Effector memory CD8-positive, alpha-beta T cell (primary cell): ENCODE data around the gene WDFY2.

ENCODE experiments used
- ATAC-seq: fragments of 150-1000 bp; cut with Tn5 transposase; replicated peaks from 2 replicates; pipeline ENCODE4 v1.10.0; 2021; ENCODE audit warnings: mild to moderate bottlenecking, moderate library complexity
- DNase-seq, 3 experiments: peaks; one replicate each; pipeline ENCODE4 v3.0.0; 2021
- H3K27ac Mint-ChIP-seq, 2 donors: one replicate each; pipeline ENCODE4 v1.8.0; 2022; ENCODE audit warnings: mild to moderate bottlenecking in 2 of 2, mixed read lengths in 2 of 2, moderate library complexity in 2 of 2
- H3K27me3 Mint-ChIP-seq, 2 donors: one replicate each; pipeline ENCODE4 v1.8.0; 2022; ENCODE audit warnings: mixed read lengths in 2 of 2
- H3K36me3 Mint-ChIP-seq: one replicate; pipeline ENCODE4 v1.8.0; 2022; ENCODE audit warnings: mild to moderate bottlenecking, moderate library complexity, mixed read lengths; ENCODE audit not compliant: insufficient read depth
- H3K4me1 Mint-ChIP-seq, 2 donors: one replicate each; pipeline ENCODE4 v1.8.0; 2022; ENCODE audit warnings: low read depth in 2 of 2, mixed read lengths in 2 of 2
- H3K4me3 Mint-ChIP-seq, 2 donors: one replicate each; pipeline ENCODE4 v1.8.0; 2022; ENCODE audit warnings: mild to moderate bottlenecking in 2 of 2, mixed read lengths in 2 of 2, moderate library complexity in 2 of 2
- H3K9me3 Mint-ChIP-seq, 2 donors: one replicate each; pipeline ENCODE4 v1.8.0; 2022; ENCODE audit warnings: mixed read lengths in 2 of 2

Gene WDFY2

GRCh38 chr13:51768976-51769375 is 184.7 kb downstream of the WDFY2 start:
- no peaks in the 10 kb centered on the region for H3K27me3 Mint-ChIP-seq
- peaks cover 16% of the 10 kb centered on the region for H3K36me3 Mint-ChIP-seq
- H3K4me1 Mint-ChIP-seq, result peaks cover 15% of the 10 kb centered on the region in 2 donors
- ATAC-seq (no peak), DNase-seq (no peak)
- H3K27ac Mint-ChIP-seq, result peak overlapping the region in 1 of 2 donors; percentile 25
- no peaks in the 10 kb centered on the region for H3K9me3 Mint-ChIP-seq
- no peak overlapping the region for H3K4me3 Mint-ChIP-seq

GRCh38 chr13:51769455-51770127 is 185.3 kb downstream of the WDFY2 start:
- Mint-ChIP-seq H3K4me3 (no peak overlapping the region), H3K27me3 (no peaks in the 10 kb centered on the region), H3K4me1 (peaks cover 10% of the 10 kb centered on the region in 2 donors), H3K27ac (peak overlapping the region; percentile 55 to 81), H3K36me3 (peaks cover 11% of the 10 kb centered on the region), H3K9me3 (no peaks in the 10 kb centered on the region)
- ATAC-seq (no peak), DNase-seq (no peak)

GRCh38 chr13:51770160-51770559 is 185.9 kb downstream of the WDFY2 start:
- peaks cover 4 to 5% of the 10 kb centered on the region in 2 donors for H3K4me1 Mint-ChIP-seq

GRCh38 chr13:51770681-51771417 is 186.6 kb downstream of the WDFY2 start:
- peaks cover 0 to 4% of the 10 kb centered on the region in 2 donors for H3K4me1 Mint-ChIP-seq
- ATAC-seq, result no peak
- H3K36me3 Mint-ChIP-seq, result peaks cover 11% of the 10 kb centered on the region
- H3K4me3 Mint-ChIP-seq, result no peak overlapping the region
- peak overlapping the region in 1 of 2 donors; percentile 93 for H3K27ac Mint-ChIP-seq
- H3K9me3 Mint-ChIP-seq, result no peaks in the 10 kb centered on the region
- no peaks in the 10 kb centered on the region for H3K27me3 Mint-ChIP-seq
- no peak for DNase-seq

More at GRCh38 chr13:51770160-51770559, 185.9 kb downstream of the WDFY2 start:
- H3K36me3 Mint-ChIP-seq, result peaks cover 11% of the 10 kb centered on the region
- H3K4me3 Mint-ChIP-seq, result no peak overlapping the region
- peak overlapping the region; percentile 55 to 81 for H3K27ac Mint-ChIP-seq
- no peaks in the 10 kb centered on the region for H3K27me3 Mint-ChIP-seq
- ATAC-seq (no peak), DNase-seq (no peak)
- no peaks in the 10 kb centered on the region for H3K9me3 Mint-ChIP-seq

- Mint-ChIP-seq H3K4me3 (no peak overlapping the region), H3K9me3 (no peaks in the 10 kb centered on the region), H3K27me3 (no peaks in the 10 kb centered on the region), H3K36me3 (peaks cover 11% of the 10 kb centered on the region), H3K4me1 (peaks cover 0 to 4% of the 10 kb centered on the region in 2 donors), H3K27ac (peak overlapping the region; percentile 69 to 93)
- ATAC-seq (no peak), DNase-seq (no peak)
Measured at GRCh38 chr13:51771418-51772104, 187.3 kb downstream of the WDFY2 start.

GRCh38 chr13:51772105-51772455 is 187.8 kb downstream of the WDFY2 start:
- DNase-seq (no peak), ATAC-seq (no peak)
- H3K4me1 Mint-ChIP-seq, result peaks cover 0 to 4% of the 10 kb centered on the region in 2 donors
- H3K4me3 Mint-ChIP-seq, result no peak overlapping the region
- H3K36me3 Mint-ChIP-seq, result peaks cover 10% of the 10 kb centered on the region
- no peaks in the 10 kb centered on the region for H3K9me3 Mint-ChIP-seq
- no peaks in the 10 kb centered on the region for H3K27me3 Mint-ChIP-seq
- H3K27ac Mint-ChIP-seq, result peak overlapping the region; percentile 69 to 93

GRCh38 chr13:51772781-51773180 is 188.5 kb downstream of the WDFY2 start:
- Mint-ChIP-seq H3K9me3 (no peaks in the 10 kb centered on the region), H3K4me1 (peaks cover 0 to 4% of the 10 kb centered on the region in 2 donors), H3K4me3 (no peak overlapping the region), H3K27ac (no peak overlapping the region), H3K36me3 (peaks cover 8% of the 10 kb centered on the region), H3K27me3 (no peaks in the 10 kb centered on the region)
- DNase-seq, result no peak
- no peak for ATAC-seq

- Mint-ChIP-seq H3K9me3 (no peaks in the 10 kb centered on the region), H3K27ac (no peak overlapping the region), H3K4me3 (no peak overlapping the region), H3K36me3 (peaks cover 5% of the 10 kb centered on the region), H3K4me1 (peaks cover 0 to 6% of the 10 kb centered on the region in 2 donors), H3K27me3 (no peaks in the 10 kb centered on the region)
- no peak for ATAC-seq
- DNase-seq, result no peak
Measured at GRCh38 chr13:51773515-51773914, 189.3 kb downstream of the WDFY2 start.

GRCh38 chr13:51776179-51776578 is 191.9 kb downstream of the WDFY2 start:
- no peak for DNase-seq
- peaks cover 0 to 2% of the 10 kb centered on the region in 2 donors for H3K4me1 Mint-ChIP-seq
- H3K27ac Mint-ChIP-seq, result peak overlapping the region in 1 of 2 donors; percentile 38
- no peak overlapping the region for H3K4me3 Mint-ChIP-seq
- no peak for ATAC-seq
- H3K36me3 Mint-ChIP-seq, result peaks cover 5% of the 10 kb centered on the region
- H3K9me3 Mint-ChIP-seq, result no peaks in the 10 kb centered on the region
- no peaks in the 10 kb centered on the region for H3K27me3 Mint-ChIP-seq

- Mint-ChIP-seq H3K27ac (no peak overlapping the region), H3K9me3 (no peaks in the 10 kb centered on the region), H3K36me3 (peaks cover 4% of the 10 kb centered on the region), H3K4me1 (peaks cover 4 to 6% of the 10 kb centered on the region in 2 donors), H3K27me3 (no peaks in the 10 kb centered on the region), H3K4me3 (no peak overlapping the region)
- DNase-seq (no peak), ATAC-seq (no peak)
Measured at GRCh38 chr13:51777921-51778320, 193.7 kb downstream of the WDFY2 start.

GRCh38 chr13:51778392-51778791 is 194.1 kb downstream of the WDFY2 start:
- Mint-ChIP-seq H3K9me3 (no peaks in the 10 kb centered on the region), H3K36me3 (peaks cover 4% of the 10 kb centered on the region), H3K4me1 (peaks cover 4 to 6% of the 10 kb centered on the region in 2 donors), H3K4me3 (no peak overlapping the region), H3K27ac (no peak overlapping the region), H3K27me3 (no peaks in the 10 kb centered on the region)
- DNase-seq (no peak), ATAC-seq (no peak)

GRCh38 chr13:51780099-51780498 is 195.8 kb downstream of the WDFY2 start:
- H3K36me3 Mint-ChIP-seq, result peaks cover 6% of the 10 kb centered on the region
- peaks cover 4 to 11% of the 10 kb centered on the region in 2 donors for H3K4me1 Mint-ChIP-seq
- no peaks in the 10 kb centered on the region for H3K9me3 Mint-ChIP-seq
- no peak overlapping the region for H3K27ac Mint-ChIP-seq
- H3K4me3 Mint-ChIP-seq, result no peak overlapping the region
- DNase-seq (no peak), ATAC-seq (no peak)
- H3K27me3 Mint-ChIP-seq, result no peaks in the 10 kb centered on the region

GRCh38 chr13:51781246-51782022 is 197.2 kb downstream of the WDFY2 start:
- Mint-ChIP-seq H3K4me1 (peaks cover 4 to 11% of the 10 kb centered on the region in 2 donors), H3K9me3 (no peaks in the 10 kb centered on the region), H3K4me3 (no peak overlapping the region), H3K27ac (peak overlapping the region; percentile 13 to 68), H3K36me3 (peaks cover 6% of the 10 kb centered on the region), H3K27me3 (no peaks in the 10 kb centered on the region)
- DNase-seq, result no peak
- ATAC-seq, result peak; percentile 56
